Fibroblast of the conjunctiva (primary cell): ENCODE data around the gene SLC38A9.
"Not testable (repeated sequence)": the region's sequence is repeated elsewhere in the genome, so short reads cannot be mapped to it uniquely, and the experiment has no call there.

Experiments
- DNase-seq: peaks from one replicate; pipeline ENCODE4 v3.0.0-alpha.2; 2010; ENCODE audit warnings: low read depth

Gene SLC38A9

GRCh38 chr5:55610542-55610941 is 101.6 kb downstream of the SLC38A9 start:
- DNase-seq: no peak

DNA sequence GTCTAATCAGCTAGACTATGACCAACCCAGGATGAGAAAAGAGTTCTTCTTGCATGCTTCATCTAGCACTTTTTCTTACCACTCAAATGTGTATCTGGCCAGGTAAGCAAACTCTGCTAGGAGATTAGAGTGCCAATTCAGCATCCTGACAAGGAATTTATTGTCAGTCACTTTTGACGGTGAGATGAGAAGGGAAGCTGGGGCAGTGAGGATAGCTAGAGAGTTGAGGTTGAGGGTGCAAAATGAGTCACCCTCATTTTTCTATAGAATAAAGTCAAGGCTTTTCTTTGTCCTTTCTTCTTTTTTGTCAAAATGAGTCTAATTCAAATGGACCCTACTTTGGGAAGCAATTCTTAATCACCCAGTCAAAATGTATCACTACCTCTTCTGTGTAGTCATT is 102.7 kb downstream of the SLC38A9 start:
- DNase-seq: no peak

- no peak for DNase-seq
Measured at GRCh38 chr5:55608595-55609349, 103.4 kb downstream of the SLC38A9 start.

DNA sequence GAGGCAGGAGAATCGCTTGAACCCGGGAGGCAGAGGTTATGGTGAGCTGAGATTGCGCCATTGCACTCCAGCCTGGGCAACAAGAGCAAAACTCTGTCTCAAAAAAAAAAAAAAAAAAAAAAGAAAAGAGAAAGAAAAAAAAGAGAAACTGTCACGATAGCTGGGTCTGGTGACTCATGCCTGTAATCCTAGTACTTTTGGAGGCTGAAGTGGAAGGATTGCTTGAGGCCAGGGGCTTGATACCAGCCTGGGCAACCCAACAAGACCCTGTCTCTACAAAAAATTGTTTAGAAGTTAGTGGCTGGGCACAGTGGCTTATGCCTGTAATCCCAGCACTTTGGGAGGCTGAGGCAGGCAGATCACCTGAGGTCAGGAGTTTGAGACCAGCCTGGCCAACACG is 104.8 kb downstream of the SLC38A9 start:
- DNase-seq: not testable (repeated sequence)

GRCh38 chr5:55604611-55605067 is 107.5 kb downstream of the SLC38A9 start:
- DNase-seq: no peak

- no peak for DNase-seq
Measured at GRCh38 chr5:55603922-55604321, 108.2 kb downstream of the SLC38A9 start.

GRCh38 chr5:55601628-55602027 is 110.5 kb downstream of the SLC38A9 start:
- no peak for DNase-seq

DNA sequence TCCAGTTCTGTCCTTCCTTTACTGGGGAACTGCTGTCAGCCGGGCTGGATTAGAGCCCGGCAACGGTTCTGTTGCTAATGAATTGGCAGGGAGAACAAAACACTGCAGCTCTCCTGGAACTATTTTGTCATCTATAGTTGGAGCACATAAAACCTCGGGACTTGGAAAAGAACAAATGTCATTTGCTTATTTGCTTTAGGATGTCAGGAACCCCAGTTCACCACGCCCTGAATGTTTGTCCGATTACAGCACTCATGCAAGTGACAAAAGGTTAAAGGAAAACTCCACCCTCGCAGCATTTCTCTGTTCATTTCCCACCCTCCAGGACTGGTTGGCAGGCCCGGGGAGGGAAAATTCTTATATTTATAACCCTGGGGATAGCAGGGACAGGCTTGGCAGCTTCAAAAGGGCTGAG is 110.9 kb downstream of the SLC38A9 start:
- peak; percentile 82 for DNase-seq

DNA sequence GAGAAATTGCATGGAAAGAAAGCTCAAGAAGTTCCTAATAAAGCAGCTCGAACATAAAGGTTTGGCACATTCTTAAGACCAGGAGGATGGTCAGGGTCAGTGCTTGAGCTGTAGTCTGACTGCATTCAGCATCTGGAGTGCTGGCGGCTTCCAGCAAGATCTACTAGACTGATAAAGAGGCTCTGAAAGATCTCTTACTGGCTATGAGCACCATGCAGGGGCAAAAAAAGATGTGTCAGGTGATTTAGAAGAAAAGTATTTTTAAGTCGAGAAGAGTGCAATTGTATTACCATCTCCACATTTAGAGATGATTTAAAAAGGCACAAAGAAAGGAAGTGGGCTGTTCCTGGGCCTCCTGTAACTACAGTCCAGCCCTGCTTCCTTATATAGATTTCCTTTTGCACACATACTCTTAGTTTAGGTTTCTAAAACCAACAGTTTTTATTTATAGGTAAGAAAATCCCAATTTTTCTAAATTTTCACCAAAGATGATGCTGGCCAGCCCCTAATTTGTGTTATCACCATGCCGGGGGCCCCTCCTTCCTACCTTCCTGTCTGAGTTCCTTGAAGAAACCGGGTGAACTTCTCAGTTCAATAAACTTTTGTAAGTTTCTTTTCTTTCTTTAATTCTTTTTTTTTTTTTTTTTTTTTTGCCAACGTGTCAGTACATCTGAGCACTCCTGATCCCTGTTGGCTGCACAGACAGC is 111.5 kb downstream of the SLC38A9 start:
- DNase-seq: peak; percentile 67

GRCh38 chr5:55600086-55600485 is 112.0 kb downstream of the SLC38A9 start:
- DNase-seq: no peak

DNA sequence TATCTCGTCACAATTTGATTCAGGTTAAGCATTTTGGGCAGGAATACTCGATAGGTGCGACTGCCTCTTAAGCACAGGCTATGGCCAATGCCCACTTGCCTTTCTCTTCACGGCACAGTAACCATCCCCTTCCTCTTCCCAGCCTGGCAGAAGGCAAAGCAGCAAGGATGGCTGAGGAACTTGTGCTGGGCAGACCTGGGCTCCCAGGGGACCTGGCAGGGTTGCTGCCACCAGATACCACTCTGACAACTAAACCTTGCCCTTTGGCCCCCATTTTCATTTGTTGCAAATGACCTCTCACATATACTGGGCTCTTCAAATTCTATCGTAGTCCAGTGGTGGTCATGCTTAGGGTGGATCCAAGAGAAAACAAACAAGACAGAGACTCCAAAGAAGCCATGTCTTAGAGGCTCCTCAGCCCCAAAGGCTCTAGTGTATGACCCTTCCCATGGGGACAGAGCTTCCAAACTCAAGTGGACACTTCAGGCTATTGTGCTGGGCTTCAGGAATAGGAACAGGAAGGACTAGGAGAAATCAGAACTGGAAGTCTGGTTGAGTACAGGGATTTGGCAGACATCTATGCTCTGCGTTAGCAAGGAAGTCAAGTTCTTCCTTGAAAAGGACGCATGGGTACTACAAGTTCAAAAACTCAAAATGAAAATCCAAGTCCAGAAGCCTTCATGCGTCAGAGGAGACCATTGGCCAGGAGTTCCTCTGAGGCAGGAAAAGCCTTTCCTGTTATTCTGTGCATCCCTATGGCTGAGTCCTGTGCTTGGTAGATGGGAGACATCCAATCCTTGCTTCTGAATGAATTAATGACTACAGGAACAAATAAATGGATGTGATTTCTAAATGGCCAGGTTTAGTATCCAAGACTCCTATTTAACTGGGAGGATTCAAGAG is 112.7 kb downstream of the SLC38A9 start:
- no peak for DNase-seq

GRCh38 chr5:55597014-55597981 is 114.8 kb downstream of the SLC38A9 start:
- peak; percentile 52 for DNase-seq

- DNase-seq: no peak
Measured at GRCh38 chr5:55594671-55595070, 117.5 kb downstream of the SLC38A9 start.

DNA sequence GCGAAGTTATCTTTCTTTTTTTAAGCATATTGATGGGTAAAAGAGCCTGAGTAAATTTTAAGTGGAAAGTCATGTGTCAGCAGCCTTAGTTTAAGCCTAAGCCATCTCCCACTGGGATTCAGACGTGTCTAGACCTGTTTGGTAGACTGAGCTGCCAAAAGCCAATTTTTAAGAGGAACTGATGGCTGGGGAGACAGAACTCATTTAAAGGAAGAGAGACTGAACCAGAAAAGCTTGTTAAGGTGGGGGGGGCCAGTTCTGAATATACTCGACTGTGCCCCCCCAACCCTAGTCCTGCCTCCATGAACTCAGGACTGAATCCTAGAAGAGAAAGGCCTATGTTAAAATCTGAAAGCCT is 119.0 kb downstream of the SLC38A9 start:
- no peak for DNase-seq

GRCh38 chr5:55592388-55593114 is 119.6 kb downstream of the SLC38A9 start:
- DNase-seq: no peak

DNA sequence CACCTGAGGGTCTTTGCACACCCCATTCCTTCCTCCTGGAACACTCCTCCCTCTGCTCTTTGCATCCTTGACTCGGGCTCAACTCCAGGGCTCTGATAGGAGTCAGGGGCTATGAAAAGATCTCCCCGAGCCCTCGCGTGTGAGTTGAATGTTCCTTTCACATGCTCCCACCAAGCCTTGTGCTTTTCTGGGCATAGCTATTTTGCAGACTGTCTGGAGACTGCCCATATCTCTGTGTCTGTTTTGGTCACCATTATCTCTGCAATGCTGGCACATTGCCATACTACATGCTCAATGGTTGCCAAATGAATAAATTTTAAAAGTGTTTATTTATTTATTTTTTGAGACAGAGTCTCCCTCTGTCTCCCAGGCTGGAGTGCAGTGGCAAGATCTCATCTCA is 120.4 kb downstream of the SLC38A9 start:
- DNase-seq: no peak

DNA sequence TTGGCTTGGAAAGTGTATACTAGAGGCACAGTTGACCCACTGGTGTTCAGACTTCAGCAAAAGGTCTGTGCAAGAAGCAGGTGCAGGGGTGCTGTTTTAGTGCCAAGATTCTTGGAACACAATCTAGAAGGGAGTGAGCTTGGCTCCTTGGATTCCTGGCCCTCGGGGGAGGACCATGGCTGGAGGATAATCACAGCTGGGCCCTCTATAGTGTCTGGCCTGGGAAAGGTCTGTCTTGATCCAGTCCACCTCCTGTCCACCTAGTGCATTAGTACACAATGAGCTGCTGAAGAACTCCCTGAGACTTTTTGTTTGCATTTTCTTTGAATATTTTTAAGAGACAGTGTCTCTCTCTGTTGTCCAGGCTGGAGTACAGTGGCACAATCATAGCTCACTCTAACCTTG is 126.9 kb downstream of the SLC38A9 start:
- DNase-seq: no peak

- DNase-seq: no peak
Measured at GRCh38 chr5:55584398-55585205, 127.5 kb downstream of the SLC38A9 start.

DNA sequence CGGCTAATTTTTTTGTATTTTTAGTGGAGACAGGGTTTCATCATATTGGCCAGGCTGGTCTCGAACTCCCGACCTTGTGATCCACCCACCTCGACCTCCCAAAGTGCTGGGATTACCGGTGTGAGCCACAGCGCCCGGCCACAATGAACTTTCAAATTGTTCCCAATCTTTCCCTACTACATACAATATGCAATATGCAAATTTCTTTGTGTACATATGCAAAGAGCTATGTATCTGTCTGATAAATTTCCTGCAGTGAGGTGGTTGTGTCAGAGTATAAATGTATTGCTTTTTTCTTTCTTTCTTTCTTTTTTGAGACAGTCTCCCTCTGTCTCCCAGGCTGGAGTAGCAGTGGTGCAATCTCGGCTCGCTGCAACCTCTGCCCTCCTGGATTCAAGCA is 128.5 kb downstream of the SLC38A9 start:
- no peak for DNase-seq

- no peak for DNase-seq
Measured at GRCh38 chr5:55582256-55582655, 129.9 kb downstream of the SLC38A9 start.
